HG02588 (cell line): ENCODE data around the gene PMEPA1.

ENCODE experiments used
- ATAC-seq: cut with Tn5 transposase; IDR thresholded peaks from one replicate; pipeline ENCODE4 v1.9.1; 2021; ENCODE audit warnings: mild to moderate bottlenecking, moderate library complexity; ENCODE audit not compliant: unreplicated experiment

The PMEPA1 gene

DNA sequence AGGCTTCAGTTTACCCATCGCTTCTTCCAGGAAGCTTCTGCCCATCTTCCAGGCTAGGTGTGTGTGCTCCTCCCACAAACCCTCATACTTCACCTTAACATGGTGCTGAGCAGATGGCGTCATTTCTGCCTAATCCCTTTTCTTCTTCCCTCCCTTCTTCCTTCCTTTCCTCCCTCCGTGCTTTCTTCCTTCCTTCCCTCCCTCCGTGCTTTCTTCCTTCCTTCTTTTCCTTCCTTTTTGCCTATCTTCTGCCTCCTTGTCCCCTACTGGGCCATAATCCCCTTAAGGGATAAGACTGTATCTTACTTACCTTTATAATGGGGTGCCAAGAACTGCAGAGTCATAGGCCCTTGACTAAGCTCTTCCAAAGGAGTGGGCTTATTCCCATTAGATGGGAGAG is 27.5 kb upstream of the PMEPA1 start:
- no peak for ATAC-seq

- no peak for ATAC-seq
Observed at GRCh38 chr20:57736738-57737347, 27.0 kb upstream of the PMEPA1 start.

DNA sequence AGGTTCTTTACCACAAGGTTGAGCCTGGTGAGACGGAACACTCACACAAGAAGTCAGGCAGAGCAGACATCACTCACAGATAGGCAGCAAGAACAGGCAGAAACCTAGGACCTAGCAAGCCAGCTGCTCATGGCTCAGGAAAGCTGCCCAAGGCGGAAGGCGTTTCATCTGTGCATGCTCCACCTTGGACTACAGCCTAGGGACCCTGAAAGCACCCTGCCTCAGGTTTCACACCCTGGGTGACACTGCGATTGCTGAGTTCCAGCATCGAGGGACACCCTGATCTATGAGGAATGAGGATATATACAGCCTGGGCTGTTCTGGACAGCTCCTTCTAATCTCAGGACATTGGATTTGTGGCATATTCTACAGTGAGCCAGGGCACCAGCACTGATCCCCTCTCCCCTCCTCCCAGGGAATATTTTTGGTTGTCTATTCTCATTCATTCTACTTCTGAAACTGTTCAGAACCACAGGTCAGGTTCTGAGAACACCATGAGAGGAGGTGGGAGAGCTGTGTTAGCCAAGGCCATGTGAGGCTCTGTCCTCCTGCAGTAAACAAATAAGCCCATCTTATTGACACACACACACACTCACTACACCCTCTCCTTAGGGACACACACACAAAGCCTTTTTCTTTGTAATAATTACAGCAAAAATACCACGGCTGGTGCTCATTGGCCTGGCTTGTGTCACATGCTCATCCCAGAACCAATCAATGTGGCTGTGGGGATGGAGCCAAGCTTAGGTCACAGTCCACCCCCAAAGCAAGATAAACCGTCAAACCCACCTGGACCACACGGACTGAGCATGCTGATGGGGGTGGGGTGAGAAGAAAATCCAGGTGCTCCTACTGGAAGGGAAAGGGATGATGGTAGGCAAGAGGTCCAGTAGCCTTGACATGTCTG is 26.3 kb upstream of the PMEPA1 start:
- no peak for ATAC-seq

- ATAC-seq, result no peak
Observed at GRCh38 chr20:57734754-57735153, 24.9 kb upstream of the PMEPA1 start.

GRCh38 chr20:57732226-57732625 is 22.4 kb upstream of the PMEPA1 start:
- ATAC-seq, result no peak

GRCh38 chr20:57728762-57729161 is 18.9 kb upstream of the PMEPA1 start:
- ATAC-seq, result no peak

DNA sequence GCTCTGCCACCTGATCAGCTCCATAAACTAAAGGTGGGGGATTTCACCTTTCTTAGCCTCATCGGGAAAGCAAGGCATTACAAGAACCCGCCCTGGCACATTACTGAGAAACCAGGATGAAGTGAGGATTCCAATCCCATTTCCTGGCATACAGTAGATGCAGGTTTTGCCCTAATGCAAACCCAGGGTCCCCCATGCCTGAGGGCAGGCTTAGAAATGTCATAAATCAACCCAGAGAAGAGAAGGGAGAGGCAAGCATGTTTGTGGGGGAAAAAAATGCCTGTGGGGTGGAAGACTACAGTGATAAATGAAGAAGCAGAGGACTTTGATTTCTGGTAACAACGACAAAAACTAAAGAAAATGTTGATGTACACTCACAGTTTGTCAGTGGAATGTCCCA is 18.0 kb upstream of the PMEPA1 start:
- no peak for ATAC-seq

GRCh38 chr20:57725636-57726035 is 15.8 kb upstream of the PMEPA1 start:
- ATAC-seq, result no peak

GRCh38 chr20:57724610-57725405 is 15.0 kb upstream of the PMEPA1 start:
- no peak for ATAC-seq

DNA sequence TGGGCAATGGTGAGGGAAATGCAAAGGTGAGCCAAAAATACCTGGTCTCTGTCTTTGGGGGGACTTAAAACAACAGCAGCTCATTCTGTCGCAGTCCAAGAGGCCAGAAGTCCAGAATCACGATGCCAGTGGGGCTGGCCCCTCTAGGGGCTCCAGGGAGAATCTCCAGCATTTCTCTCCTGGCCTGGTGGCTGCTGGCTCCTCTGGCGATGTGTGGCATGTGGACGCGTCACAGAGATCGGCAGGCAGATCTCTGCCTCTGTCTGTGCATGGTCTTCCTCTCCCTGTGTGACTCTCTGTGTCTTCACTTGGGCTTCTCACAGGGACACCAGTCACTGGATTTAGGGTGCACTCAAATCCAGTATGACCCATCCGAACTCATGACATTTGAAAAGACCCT is 14.0 kb upstream of the PMEPA1 start:
- ATAC-seq, result no peak

GRCh38 chr20:57719951-57720350 is 10.1 kb upstream of the PMEPA1 start:
- ATAC-seq, result no peak

GRCh38 chr20:57718490-57719009 is 8.7 kb upstream of the PMEPA1 start:
- peak; percentile 99 for ATAC-seq

GRCh38 chr20:57717797-57718196 is 8.0 kb upstream of the PMEPA1 start:
- no peak for ATAC-seq

DNA sequence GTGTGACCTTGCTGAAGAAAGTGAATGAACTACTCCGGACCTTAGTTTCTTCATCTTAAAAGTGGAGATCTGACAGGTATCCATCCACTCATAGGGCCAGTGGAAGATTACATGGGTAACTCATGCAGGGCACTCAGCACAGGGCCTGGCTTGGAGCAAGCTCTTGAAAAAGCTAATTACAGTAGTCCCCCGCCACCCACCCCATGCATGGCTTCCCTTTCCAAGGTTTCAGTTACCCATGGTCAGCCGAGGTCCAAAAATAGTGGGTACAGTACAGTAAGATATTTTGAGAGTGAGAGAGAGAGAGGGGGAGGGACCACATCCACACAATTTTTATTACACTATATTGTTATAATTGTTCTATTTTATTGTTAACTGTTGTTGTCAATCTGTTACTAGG is 7.1 kb upstream of the PMEPA1 start:
- no peak for ATAC-seq

DNA sequence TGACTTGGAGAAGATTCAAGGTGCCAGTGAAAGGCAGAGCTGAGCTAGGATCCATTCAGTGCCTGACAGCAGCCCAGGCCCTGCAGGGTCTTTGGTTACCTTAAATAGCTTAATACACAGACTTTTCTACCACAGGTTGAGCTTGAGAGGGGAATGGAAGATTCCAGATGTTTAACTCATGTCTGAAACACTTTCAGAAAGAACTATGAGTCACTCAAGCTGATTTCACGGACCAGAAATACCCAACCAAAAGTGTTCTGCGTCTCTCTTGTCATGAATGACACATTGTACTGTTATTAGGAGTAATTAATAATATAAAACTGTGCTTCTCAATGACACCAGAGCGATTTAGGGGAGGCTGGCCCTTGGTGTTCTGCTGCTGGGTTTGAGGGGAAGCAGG is 6.4 kb upstream of the PMEPA1 start:
- ATAC-seq, result no peak

DNA sequence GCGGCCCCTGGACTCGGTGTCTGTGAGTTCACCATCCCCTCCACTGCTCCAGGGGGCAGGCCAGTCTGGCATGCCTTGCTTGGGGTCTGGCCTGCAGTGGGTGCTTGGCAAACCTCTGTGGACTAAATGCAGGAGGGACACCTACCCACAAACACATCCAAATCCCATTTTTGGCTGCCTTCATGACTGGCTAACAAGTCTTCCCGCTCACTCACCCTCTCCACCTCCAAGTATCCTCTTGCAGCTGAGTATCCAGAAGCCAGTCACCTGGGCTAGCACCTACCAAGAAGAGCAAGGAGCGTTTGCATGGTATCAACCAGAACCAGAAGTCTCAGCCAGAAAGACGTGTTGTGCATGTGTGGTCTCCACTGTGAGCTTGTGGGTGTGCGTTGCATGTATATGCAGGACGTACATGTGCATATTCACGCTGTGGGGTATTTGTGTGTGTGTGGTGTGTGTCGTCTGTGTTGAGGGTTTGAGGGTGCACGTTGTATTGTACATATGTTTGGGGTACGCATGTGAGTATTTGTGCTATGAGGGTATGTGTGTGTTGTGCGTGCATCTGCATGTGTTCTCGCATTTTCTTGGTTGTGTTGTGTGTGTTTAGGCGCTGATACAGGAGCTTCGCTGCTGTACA is 5.6 kb upstream of the PMEPA1 start:
- no peak for ATAC-seq

GRCh38 chr20:57714409-57715267 is 4.8 kb upstream of the PMEPA1 start:
- no peak for ATAC-seq

GRCh38 chr20:57713951-57714350 is 4.1 kb upstream of the PMEPA1 start:
- no peak for ATAC-seq

DNA sequence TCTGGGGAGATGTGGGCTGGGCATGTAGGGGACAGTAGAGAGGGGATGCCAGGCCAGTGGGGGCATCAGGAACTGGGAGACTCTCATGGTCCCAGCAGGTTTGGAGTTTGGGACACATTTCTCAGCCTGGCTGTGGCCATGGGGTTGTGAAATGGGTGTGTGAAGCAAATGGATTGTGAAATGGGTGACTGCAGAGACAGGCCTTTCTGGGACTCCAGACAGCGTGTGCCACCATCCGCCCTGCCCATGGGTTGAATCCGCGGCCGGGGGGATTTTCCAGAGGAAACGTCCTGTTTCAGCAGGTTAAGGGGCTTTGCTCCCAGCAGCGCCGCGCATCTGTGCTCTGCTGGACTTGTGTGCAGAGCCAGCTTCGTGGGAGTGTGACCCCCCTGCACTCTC is 3.7 kb upstream of the PMEPA1 start:
- ATAC-seq, result no peak
